A673 (cell line): Measurements from ENCODE around the gene NUDCD3. TPM values are rescaled to one million over a fixed set of nuclear protein-coding genes. Genes with fewer than 3 reads are reported as not detected.

Experiments used
- BruUV-seq: library from RNA; stranded (reverse); fragments of 400-500 nt; replicated peaks from 2 replicates; lab custom pipeline; 2021; lab: Mats Ljungman, UMichigan
- CTCF ChIA-PET: fragments of 300-600 bp; sonication (Branson Sonifier 250); formaldehyde crosslinking; loops from one replicate; lab custom pipeline; 2022; ENCODE audit warnings: antibody characterized with exemption; lab: Charles Lee
- POLR2A ChIA-PET: fragments of 300-600 bp; sonication (Branson Sonifier 250); formaldehyde crosslinking; loops from one replicate; lab custom pipeline; 2022; ENCODE audit warnings: antibody characterized with exemption; ENCODE audit not compliant: low non-redundant PET; lab: Charles Lee
- DNase-seq: peaks from one replicate; pipeline ENCODE4 v3.0.0-alpha.2; 2015; ENCODE audit warnings: low spot score
- H3K27ac ChIP-seq: fragments of 200-600 bp; sonication (generic); 2 replicates; pipeline ENCODE4 v1.5.1; 2016; ENCODE audit warnings: mixed run types, low read depth, mild to moderate bottlenecking, mixed read lengths, antibody characterized with exemption, low read length; ENCODE audit not compliant: poor library complexity, severe bottlenecking
- H3K27me3 ChIP-seq: fragments of 200-600 bp; sonication (generic); replicated peaks from 2 replicates; pipeline ENCODE4 v1.6.1; 2017; ENCODE audit warnings: mixed run types, low read depth, mild to moderate bottlenecking, mixed read lengths, antibody characterized with exemption, low read length; ENCODE audit not compliant: insufficient read depth, poor library complexity
- H3K36me3 ChIP-seq: fragments of 200-600 bp; sonication (generic); 2 replicates; pipeline ENCODE4 v1.6.1; 2016; ENCODE audit warnings: mixed run types, mild to moderate bottlenecking, mixed read lengths, antibody characterized with exemption, low read length; ENCODE audit not compliant: insufficient read depth, poor library complexity, severe bottlenecking
- H3K4me1 ChIP-seq: fragments of 200-600 bp; sonication (generic); 2 replicates; pipeline ENCODE4 v1.6.1; 2017; ENCODE audit warnings: mixed run types, mild to moderate bottlenecking, mixed read lengths, antibody characterized with exemption, low read length; ENCODE audit not compliant: insufficient read depth, poor library complexity, severe bottlenecking
- H3K4me3 ChIP-seq: fragments of 200-600 bp; sonication (generic); 2 replicates; pipeline ENCODE4 v1.5.1; 2016; ENCODE audit warnings: low read depth, mixed run types, mild to moderate bottlenecking, mixed read lengths, low read length; ENCODE audit not compliant: poor library complexity, severe bottlenecking
- H3K9me3 ChIP-seq: fragments of 200-600 bp; sonication (generic); 2 replicates; pipeline ENCODE4 v1.6.1; 2016; ENCODE audit warnings: mixed run types, low read depth, mild to moderate bottlenecking, mixed read lengths, antibody characterized with exemption, low read length; ENCODE audit not compliant: poor library complexity, severe bottlenecking
- EZH2 ChIP-seq: fragments of 200-600 bp; sonication (generic); IDR thresholded peaks from 2 replicates; pipeline ENCODE4 v1.6.1; 2017; ENCODE audit warnings: borderline replicate concordance, low read depth, mild to moderate bottlenecking, mixed read lengths, antibody characterized with exemption, low read length; ENCODE audit not compliant: poor library complexity, severe bottlenecking
- intact Hi-C: fragments of 100-400 bp; cut with micrococcal nuclease; formaldehyde crosslinking; loops from one replicate; pipeline ENCODE4 v1.10.0; 2022; ENCODE audit not compliant: unreplicated experiment
- total RNA-seq: library from RNA; stranded (reverse); gene quantifications from 2 replicates; pipeline ENCODE4 v1.2.3, GENCODE V29; 2021
- TF ChIP-seq, protein P1 (sequence below): fragments of 300-800, 200-600 bp; sonication (generic); conservative IDR thresholded peaks from 2 replicates; pipeline ENCODE4 v1.5.1; 2017; ENCODE audit warnings: low read depth, mild to moderate bottlenecking, antibody characterized with exemption, low read length, moderate library complexity, mixed read lengths

Gene NUDCD3
- total RNA-seq, 1 experiment from 2014 or later, result 119 TPM

DNA sequence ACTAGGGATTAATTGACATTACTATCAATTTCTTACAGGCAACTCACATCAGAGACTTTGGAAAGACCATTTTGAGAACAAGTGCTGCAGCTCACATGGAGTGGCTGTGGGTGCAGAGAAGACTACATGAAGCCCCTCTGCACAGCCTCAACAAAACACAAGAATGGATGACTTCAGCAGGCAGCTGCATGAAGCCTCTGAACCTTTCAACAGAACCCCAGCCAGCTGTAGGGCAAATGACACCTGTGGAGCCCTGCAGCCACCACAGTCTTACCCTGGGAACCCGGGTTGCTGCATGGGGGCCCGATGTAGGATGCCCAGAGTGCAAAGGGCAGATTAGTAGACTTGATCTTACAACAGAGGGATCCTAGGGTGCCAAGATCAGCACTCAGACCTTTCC, 103.1 kb downstream of the NUDCD3 start:
- ChIA-PET POLR2A (no interaction called here), CTCF (no interaction called here)
- no TSS peak for BruUV-seq
- no peak overlapping the region for H3K4me3 ChIP-seq
- H3K27me3 ChIP-seq, result no peaks in the 10 kb centered on the region
- no peaks in the 10 kb centered on the region for H3K4me1 ChIP-seq
- H3K27ac ChIP-seq, result no peak overlapping the region
- intact Hi-C loops, result no loop called here
- TF ChIP-seq EZH2, result no peak
- TF ChIP-seq, protein P1, sequence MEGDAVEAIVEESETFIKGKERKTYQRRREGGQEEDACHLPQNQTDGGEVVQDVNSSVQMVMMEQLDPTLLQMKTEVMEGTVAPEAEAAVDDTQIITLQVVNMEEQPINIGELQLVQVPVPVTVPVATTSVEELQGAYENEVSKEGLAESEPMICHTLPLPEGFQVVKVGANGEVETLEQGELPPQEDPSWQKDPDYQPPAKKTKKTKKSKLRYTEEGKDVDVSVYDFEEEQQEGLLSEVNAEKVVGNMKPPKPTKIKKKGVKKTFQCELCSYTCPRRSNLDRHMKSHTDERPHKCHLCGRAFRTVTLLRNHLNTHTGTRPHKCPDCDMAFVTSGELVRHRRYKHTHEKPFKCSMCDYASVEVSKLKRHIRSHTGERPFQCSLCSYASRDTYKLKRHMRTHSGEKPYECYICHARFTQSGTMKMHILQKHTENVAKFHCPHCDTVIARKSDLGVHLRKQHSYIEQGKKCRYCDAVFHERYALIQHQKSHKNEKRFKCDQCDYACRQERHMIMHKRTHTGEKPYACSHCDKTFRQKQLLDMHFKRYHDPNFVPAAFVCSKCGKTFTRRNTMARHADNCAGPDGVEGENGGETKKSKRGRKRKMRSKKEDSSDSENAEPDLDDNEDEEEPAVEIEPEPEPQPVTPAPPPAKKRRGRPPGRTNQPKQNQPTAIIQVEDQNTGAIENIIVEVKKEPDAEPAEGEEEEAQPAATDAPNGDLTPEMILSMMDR, result no peak
- no peak for DNase-seq
- peaks cover 12% of the 10 kb centered on the region for H3K36me3 ChIP-seq
- no peaks in the 10 kb centered on the region for H3K9me3 ChIP-seq

DNA sequence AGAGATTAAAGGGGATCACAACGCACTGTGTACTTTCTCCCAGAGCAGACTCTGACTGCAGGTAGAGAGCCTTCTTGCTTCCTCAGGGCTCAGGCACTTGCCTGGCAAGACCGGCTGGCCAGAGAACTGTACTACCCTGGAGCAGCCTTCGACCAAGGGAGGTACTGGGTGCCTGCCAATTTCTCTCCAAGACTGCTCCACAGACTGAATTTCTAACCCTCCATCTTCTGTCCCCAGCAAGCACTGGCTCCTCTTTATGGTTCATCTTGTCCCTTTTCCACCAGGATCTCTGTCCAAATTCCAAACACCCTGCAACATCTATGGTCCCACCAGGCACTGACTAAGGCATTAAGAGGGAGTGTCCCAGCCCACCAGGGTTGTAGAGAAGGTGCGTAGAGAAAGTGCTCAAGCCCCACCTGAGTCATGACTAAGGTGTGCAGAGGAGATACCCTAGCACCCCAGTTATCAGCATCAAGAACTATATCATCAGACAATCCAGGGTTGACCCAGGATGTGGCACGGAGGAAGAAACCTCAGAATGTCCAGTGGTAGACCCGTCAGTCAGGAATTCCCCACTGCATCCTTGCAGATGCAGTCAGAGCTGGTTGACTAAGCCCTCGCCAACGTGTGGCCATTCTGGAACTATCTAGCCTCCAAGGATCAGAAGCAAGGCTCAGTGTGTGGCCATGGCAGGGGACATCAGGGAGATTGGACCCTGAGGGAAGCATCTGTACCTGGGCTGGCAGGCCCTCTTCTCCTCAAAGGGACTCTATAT, 104.1 kb downstream of the NUDCD3 start:
- H3K27ac ChIP-seq, result no peak overlapping the region
- CTCF ChIA-PET, result no interaction called here

DNA sequence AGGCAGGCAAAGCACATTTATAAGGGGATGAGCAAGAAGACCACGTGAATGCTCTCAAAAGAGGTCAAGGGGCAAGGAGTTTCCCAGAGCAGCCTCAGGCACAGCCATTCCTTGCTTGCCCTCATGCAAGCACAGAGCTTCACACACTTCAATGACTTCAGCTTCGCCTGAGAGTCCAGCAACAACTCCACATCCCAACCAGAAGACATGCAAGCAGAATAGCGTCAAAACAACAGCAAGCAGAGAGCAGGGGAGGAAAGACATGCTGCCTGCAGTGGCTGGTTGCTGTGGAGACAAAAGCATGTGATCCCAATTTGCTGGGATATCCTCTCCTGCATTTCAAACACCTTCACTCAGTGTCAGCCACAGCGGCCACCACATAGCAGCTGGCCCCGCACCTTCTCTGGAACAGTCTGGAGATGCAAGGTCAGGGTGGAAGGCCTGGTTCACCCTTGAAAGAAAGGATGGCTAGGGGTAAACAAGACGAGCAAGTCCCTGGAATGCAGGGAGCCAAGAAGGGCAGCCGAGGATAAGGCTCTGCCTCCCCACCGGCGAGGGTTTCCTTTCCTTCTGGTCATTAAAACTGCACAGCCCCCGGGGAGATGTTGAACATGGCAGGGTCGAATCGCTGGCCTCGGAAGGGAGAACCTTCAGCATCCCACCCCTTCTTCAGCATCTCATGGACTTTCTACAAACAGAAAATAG, 104.9 kb downstream of the NUDCD3 start:
- no peaks in the 10 kb centered on the region for H3K4me1 ChIP-seq
- ChIA-PET POLR2A (no interaction called here), CTCF (no interaction called here)
- H3K27ac ChIP-seq, result no peak overlapping the region
- no peak overlapping the region for H3K4me3 ChIP-seq
- DNase-seq, result no peak
- intact Hi-C loops, result no loop called here
- TF ChIP-seq, protein P1, result no peak
- no peak for TF ChIP-seq EZH2
- no peaks in the 10 kb centered on the region for H3K9me3 ChIP-seq
- peaks cover 6% of the 10 kb centered on the region for H3K36me3 ChIP-seq
- no peaks in the 10 kb centered on the region for H3K27me3 ChIP-seq
- BruUV-seq, result no TSS peak

More for the DNA sequence above, 104.1 kb downstream of the NUDCD3 start:
- intact Hi-C loops, result no loop called here
- H3K27me3 ChIP-seq, result no peaks in the 10 kb centered on the region
- H3K4me3 ChIP-seq, result no peak overlapping the region
- H3K9me3 ChIP-seq, result no peaks in the 10 kb centered on the region
- H3K4me1 ChIP-seq, result no peaks in the 10 kb centered on the region
- H3K36me3 ChIP-seq, result peaks cover 12% of the 10 kb centered on the region
- BruUV-seq, result no TSS peak
- TF ChIP-seq EZH2, result no peak
- TF ChIP-seq, protein P1, result no peak
- no peak for DNase-seq
- POLR2A ChIA-PET, result no interaction called here
